GM21381 (cell line): ENCODE data around the gene TRIP6.

Source experiments
- ATAC-seq: cut with Tn5 transposase; IDR thresholded peaks from one replicate; pipeline ENCODE4 v1.9.1; 2021; ENCODE audit warnings: mild to moderate bottlenecking, moderate library complexity; ENCODE audit not compliant: unreplicated experiment

The TRIP6 gene

GRCh38 chr7:100867040-100867775 lies at the start of gene TRIP6:
Gene TRIP6 (plus strand): TSS chr7:100867387. CDS start chr7:100867498, 111 bp downstream.
- no peak for ATAC-seq

- no peak for ATAC-seq
These were observed 48.8 kb upstream of the TRIP6 start for GRCh38 chr7:100818366-100818765.

- no peak for ATAC-seq
These were observed 48.4 kb upstream of the TRIP6 start for GRCh38 chr7:100818825-100819224.

- ATAC-seq, result no peak
These were observed 47.6 kb upstream of the TRIP6 start for GRCh38 chr7:100819586-100819985.

GRCh38 chr7:100822236-100823139 lies 44.7 kb upstream of the TRIP6 start:
- no peak for ATAC-seq

GRCh38 chr7:100823140-100823525 lies 44.1 kb upstream of the TRIP6 start:
- no peak for ATAC-seq

- no peak for ATAC-seq
These were observed 43.7 kb upstream of the TRIP6 start for GRCh38 chr7:100823534-100823933.

GRCh38 chr7:100824499-100825214 lies 42.5 kb upstream of the TRIP6 start:
- no peak for ATAC-seq

GRCh38 chr7:100825215-100825671 lies 41.9 kb upstream of the TRIP6 start:
- no peak for ATAC-seq

GRCh38 chr7:100825751-100826513 lies 41.3 kb upstream of the TRIP6 start:
- no peak for ATAC-seq

GRCh38 chr7:100826514-100827329 lies 40.5 kb upstream of the TRIP6 start:
- no peak for ATAC-seq

- no peak for ATAC-seq
These were observed 39.6 kb upstream of the TRIP6 start, which contains the start of gene EPHB4 for GRCh38 chr7:100827330-100828226. Gene EPHB4 (minus strand): TSS chr7:100827523. CDS start chr7:100827030, 493 bp downstream.

- no peak for ATAC-seq
These were observed 38.0 kb upstream of the TRIP6 start for GRCh38 chr7:100829150-100829716.

- ATAC-seq, result no peak
These were observed 36.8 kb upstream of the TRIP6 start for GRCh38 chr7:100830396-100830795.

- ATAC-seq, result no peak
These were observed 34.9 kb upstream of the TRIP6 start for GRCh38 chr7:100832281-100832633.

- no peak for ATAC-seq
These were observed 31.0 kb upstream of the TRIP6 start for GRCh38 chr7:100835903-100836811.

- no peak for ATAC-seq
These were observed 30.4 kb upstream of the TRIP6 start for GRCh38 chr7:100836812-100837098.
